ENCODE measurements around the gene LIPC.

The LIPC gene

GRCh38 chr15:58566029-58566428, 134.2 kb downstream of the LIPC start:
- H3K36me3 ChIP-seq (ENCODE audit: insufficient read depth): no peaks in the 10 kb centered on the region
- no peaks in the 10 kb centered on the region for H4K20me1 ChIP-seq (ENCODE audit: insufficient read depth)
- H3K27ac ChIP-seq: no peak overlapping the region

GRCh38 chr15:58568157-58568571, 136.4 kb downstream of the LIPC start:
- H3K4me2 ChIP-seq: no peak overlapping the region; the same call in 1 of the 2 replicates
- no peak overlapping the region for H3K9ac ChIP-seq
- H4K20me1 ChIP-seq (ENCODE audit: insufficient read depth): no peaks in the 10 kb centered on the region
- no peaks in the 10 kb centered on the region for H3K36me3 ChIP-seq (ENCODE audit: insufficient read depth)
- peaks cover 16% of the 10 kb centered on the region for H3K4me1 ChIP-seq (ENCODE audit: low read depth, poor library complexity, severe bottlenecking)
- H3K27me3 ChIP-seq (ENCODE audit: insufficient read depth, low read depth): no peaks in the 10 kb centered on the region
- H2AFZ ChIP-seq (ENCODE audit: low read depth): peak overlapping the region; percentile 22; the same call in 1 of the 2 replicates
- no peaks in the 10 kb centered on the region for H3K79me2 ChIP-seq (ENCODE audit: insufficient read depth, low read depth)
- H3K27ac ChIP-seq: no peak overlapping the region
- TF ChIP-seq CTCF (conservative IDR thresholded peaks at IDR 0.05; ENCODE audit: low read depth, low read length): no peak
- no peak overlapping the region for H3K4me3 ChIP-seq (IDR thresholded peaks at IDR 0.05; ENCODE audit: insufficient read depth, low read depth, low read length)

More at GRCh38 chr15:58566029-58566428, 134.2 kb downstream of the LIPC start:
- H3K4me1 ChIP-seq (ENCODE audit: low read depth, poor library complexity, severe bottlenecking): peaks cover 16% of the 10 kb centered on the region
- H3K79me2 ChIP-seq (ENCODE audit: insufficient read depth, low read depth): no peaks in the 10 kb centered on the region
- no peak overlapping the region for H3K4me3 ChIP-seq (IDR thresholded peaks at IDR 0.05; ENCODE audit: insufficient read depth, low read depth, low read length)
- TF ChIP-seq CTCF (conservative IDR thresholded peaks at IDR 0.05; ENCODE audit: low read depth, low read length): no peak
- no peak overlapping the region for H3K9ac ChIP-seq
- H3K4me2 ChIP-seq: no peak overlapping the region
- H2AFZ ChIP-seq (ENCODE audit: low read depth): no peak overlapping the region
- H3K27me3 ChIP-seq (ENCODE audit: insufficient read depth, low read depth): no peaks in the 10 kb centered on the region

- TF ChIP-seq CTCF (conservative IDR thresholded peaks at IDR 0.05; ENCODE audit: low read depth, low read length): no peak
- H3K9ac ChIP-seq: no peak overlapping the region
- H3K36me3 ChIP-seq (ENCODE audit: insufficient read depth): no peaks in the 10 kb centered on the region
- peaks cover 16% of the 10 kb centered on the region for H3K4me1 ChIP-seq (ENCODE audit: low read depth, poor library complexity, severe bottlenecking)
- H2AFZ ChIP-seq (ENCODE audit: low read depth): no peak overlapping the region
- no peak overlapping the region for H3K4me2 ChIP-seq
- H4K20me1 ChIP-seq (ENCODE audit: insufficient read depth): no peaks in the 10 kb centered on the region
- H3K79me2 ChIP-seq (ENCODE audit: insufficient read depth, low read depth): no peaks in the 10 kb centered on the region
- H3K27me3 ChIP-seq (ENCODE audit: insufficient read depth, low read depth): no peaks in the 10 kb centered on the region
- H3K27ac ChIP-seq: no peak overlapping the region
- no peak overlapping the region for H3K4me3 ChIP-seq (IDR thresholded peaks at IDR 0.05; ENCODE audit: insufficient read depth, low read depth, low read length)
Measured at GRCh38 chr15:58569455-58569854, 137.7 kb downstream of the LIPC start.

- Histone ChIP-seq H3K27me3 (ENCODE audit: insufficient read depth, low read depth) (no peaks in the 10 kb centered on the region), H3K4me2 (no peak overlapping the region), H3K36me3 (ENCODE audit: insufficient read depth) (no peaks in the 10 kb centered on the region), H4K20me1 (ENCODE audit: insufficient read depth) (no peaks in the 10 kb centered on the region), H3K4me3 (IDR thresholded peaks at IDR 0.05; ENCODE audit: insufficient read depth, low read depth, low read length) (no peak overlapping the region), H3K79me2 (ENCODE audit: insufficient read depth, low read depth) (no peaks in the 10 kb centered on the region), H3K27ac (no peak overlapping the region), H3K4me1 (ENCODE audit: low read depth, poor library complexity, severe bottlenecking) (peaks cover 16% of the 10 kb centered on the region), H3K9ac (no peak overlapping the region), H2AFZ (ENCODE audit: low read depth) (no peak overlapping the region)
- no peak for TF ChIP-seq CTCF (conservative IDR thresholded peaks at IDR 0.05; ENCODE audit: low read depth, low read length)
Measured at GRCh38 chr15:58571491-58571890, 139.7 kb downstream of the LIPC start.
